Ramos (cell line): Measurements from ENCODE around the gene KRTAP24-1.

ENCODE experiments used
- in situ Hi-C: fragments of 300-500 bp; cut with MboI; formaldehyde crosslinking; loops from one replicate; pipeline ENCODE4 v1.14.3; 2022; ENCODE audit warnings: low sequenced_read_pairs; ENCODE audit not compliant: unreplicated experiment

KRTAP24-1 gene, protein sequence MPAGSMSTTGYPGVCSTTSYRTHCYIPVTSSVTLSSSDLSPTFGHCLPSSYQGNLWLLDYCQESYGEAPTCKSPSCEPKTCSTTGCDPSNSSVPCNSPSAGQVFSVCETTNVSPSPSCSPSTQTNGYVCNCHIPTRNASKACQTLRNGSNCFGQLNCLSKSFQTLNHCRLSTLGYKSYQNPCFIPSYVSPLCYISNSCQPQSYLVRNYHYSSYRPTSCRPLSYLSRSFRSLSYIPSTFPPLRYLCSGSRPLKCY

DNA sequence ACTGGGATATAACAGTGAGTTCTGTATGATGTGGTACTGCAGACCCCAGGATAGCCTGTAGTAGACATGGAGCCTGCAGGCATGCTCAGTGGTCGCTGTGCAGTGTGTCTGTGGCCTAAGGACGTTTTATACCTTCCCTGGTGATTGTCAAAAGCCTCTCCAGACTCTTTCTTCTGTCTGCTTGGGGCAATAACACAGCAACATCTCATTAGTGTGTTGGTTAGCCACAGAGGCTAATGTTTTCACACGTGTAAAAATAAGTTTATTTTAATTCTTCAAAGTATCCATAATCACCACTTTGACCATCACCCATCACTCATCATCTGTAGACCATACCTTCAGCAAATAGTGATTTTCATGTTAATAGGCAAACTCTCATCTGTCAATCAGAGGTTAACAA lies at the start of gene KRTAP24-1:
TSS of gene KRTAP24-1 (minus strand) at position 101 of the 400 bp plus-strand sequence. CDS start at position 83, 18 bp downstream.
- in situ Hi-C loops, result no loop called here

- in situ Hi-C loops, result loop anchor here (25.0 kb wide), 1 partner anchor 758 kb away; no protein-coding TSS in a partner anchor
These were observed 46.6 kb upstream of the KRTAP24-1 start for GRCh38 chr21:30329203-30329875.

DNA sequence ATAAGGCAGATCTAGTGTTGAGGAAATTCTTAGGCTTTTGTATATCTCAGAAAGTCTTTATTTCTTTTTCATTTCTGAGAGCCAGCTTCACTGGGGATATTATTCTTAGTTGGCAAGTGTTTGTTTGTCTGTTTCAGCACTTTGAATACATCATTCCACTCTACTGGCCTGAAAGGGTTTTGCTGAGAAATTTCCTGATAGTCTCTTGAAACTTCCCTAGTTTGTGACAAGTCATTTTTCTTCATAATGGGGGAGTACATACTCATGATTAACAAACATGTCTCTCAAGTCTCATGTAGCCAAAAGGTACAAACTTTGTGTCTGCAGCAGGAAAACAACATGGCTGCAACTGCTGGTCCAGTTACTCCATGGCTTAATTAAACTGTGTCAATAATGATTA lies 43.6 kb upstream of the KRTAP24-1 start:
- in situ Hi-C loops, result loop anchor here (25.0 kb wide), 1 partner anchor 761 kb away; no protein-coding TSS in a partner anchor

DNA sequence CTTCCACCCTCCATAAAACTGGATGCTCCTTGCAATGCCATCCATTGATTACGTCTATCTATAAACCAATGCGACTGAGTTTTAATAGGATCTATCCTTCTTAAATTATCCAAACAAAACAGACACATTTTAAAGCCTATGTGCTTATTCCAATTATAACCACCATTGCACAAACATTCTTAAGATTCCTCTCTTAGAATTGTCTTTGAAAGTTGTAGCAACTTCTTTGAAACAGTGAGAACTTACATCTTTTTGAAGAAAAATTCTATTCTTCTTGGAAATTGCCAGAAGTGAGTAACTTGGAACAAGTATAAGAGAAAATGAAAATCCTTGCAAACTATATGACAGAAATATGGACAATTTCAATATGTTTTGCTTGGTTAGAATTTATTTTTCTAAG lies 37.5 kb upstream of the KRTAP24-1 start, which contains the start of gene KRTAP26-1:
TSS of gene KRTAP26-1 (minus strand) at position 101 of the 400 bp plus-strand sequence. CDS start 280 bp downstream, outside the sequence.
- in situ Hi-C loops, result no loop called here

DNA sequence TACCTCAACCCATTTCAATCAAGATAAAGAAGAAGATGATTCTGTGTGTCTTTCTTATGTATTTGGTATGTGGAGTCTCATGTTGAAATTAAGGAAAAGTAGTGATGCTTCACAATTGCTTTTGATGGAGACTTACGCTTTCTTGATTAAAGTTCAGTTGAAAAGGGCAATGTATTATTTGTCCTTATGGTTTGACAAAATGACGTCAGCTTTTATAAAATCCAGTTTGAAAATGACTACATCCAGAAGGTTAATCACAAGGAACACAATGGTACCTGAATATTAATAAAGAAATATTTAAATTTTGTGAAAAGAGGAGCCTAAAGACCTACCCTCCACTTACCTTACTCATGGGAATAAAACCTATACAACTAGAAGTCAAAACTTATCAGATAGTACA lies 33.0 kb upstream of the KRTAP24-1 start:
- in situ Hi-C loops, result no loop called here

DNA sequence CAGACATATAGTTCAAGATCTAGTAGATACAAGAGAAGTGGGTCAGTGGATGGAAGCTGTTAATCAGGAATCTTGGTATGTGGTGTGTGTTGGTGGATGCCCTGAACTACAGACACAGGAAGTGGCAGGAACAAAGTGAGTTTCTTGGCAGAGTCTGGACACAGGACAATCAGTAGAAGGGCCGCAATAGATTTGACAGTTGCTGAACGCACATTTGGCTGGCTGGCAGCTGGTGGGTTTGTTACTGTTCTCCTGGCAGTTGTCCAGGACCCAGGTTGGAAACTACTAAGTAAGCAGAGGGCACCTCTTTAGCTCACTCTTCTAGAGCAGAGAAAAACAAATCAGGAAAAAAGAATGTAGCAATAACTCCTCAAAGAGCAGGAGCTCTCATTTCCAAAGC lies 24.1 kb upstream of the KRTAP24-1 start:
- in situ Hi-C loops, result no loop called here

GRCh38 chr21:30305136-30305535 lies 22.4 kb upstream of the KRTAP24-1 start:
- in situ Hi-C loops, result no loop called here

DNA sequence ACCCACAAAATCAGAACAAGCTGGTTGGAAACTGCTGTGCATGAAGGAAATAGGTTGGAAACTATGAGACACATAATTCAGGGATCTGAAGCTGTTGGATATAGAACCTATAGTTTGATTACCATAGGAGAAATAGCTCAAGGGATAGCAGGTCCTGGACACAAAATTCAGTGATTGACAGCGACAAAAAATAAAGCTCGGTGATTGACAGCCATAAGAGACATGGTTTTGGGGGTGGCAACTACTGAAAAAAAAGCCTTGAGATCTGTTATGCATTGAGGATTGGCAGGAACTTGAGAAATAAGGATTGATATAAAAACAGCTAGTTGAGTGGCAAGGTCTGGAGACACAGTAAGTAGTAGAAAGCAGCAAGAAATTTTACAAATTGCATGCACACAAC lies 6.5 kb upstream of the KRTAP24-1 start, which contains the start of gene KRTAP25-1:
TSS of gene KRTAP25-1 (minus strand) at position 300 of the 400 bp plus-strand sequence. CDS start at position 276, 24 bp downstream.
- in situ Hi-C loops, result no loop called here

- in situ Hi-C loops, result no loop called here
These were observed 11.1 kb downstream of the KRTAP24-1 start for GRCh38 chr21:30271611-30272010.

GRCh38 chr21:30271156-30271555 lies 11.6 kb downstream of the KRTAP24-1 start:
- in situ Hi-C loops, result no loop called here

GRCh38 chr21:30269803-30270530 lies 12.8 kb downstream of the KRTAP24-1 start:
- in situ Hi-C loops, result no loop called here

DNA sequence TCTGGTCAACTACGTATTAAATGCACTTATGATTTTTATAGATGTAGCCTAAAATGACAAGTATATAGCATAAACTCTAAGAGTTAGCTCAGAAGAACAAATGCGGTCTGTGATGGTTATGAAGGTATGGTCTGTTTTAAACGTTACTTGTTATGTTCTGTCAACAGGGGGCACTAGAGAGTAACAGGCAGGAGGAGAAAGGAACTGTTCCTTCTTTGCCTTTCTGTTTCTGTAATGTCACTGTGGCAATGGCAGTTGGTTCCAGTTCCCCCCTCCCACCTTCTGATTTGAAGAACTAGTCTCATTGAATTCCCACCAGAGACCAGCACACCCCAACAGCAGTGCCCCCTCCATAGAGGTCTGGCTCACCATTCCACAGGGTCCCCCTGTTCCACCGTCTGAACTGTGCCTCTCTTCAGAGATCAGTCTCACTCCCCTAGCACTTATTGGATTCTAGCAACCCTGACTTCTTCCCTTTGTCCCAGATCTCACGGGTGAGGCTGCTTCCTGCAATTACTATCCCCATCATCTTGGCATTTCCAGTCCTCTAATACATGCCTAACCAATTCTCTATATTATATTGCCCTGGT lies 14.0 kb downstream of the KRTAP24-1 start:
- in situ Hi-C loops, result no loop called here

DNA sequence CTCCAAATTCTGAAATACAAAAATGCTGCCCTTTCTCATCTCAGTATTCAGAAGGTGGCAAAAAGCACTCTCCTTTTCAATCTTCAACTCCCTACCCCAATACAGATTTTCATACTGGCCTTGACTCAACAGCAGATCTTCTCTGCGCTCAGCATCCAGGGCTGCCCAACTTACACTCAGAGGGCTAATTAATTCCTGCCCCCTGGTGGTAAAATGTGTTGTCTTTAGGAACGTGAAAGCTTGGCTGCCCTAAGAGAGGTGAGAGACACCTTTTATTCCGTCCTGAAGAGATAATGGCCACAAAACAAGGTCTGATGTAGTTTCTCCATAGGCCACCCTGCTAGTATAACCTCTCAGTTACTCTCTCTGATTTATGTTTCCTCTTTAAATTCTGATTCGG lies 25.0 kb downstream of the KRTAP24-1 start:
- in situ Hi-C loops, result no loop called here

- in situ Hi-C loops, result no loop called here
These were observed 26.6 kb downstream of the KRTAP24-1 start for GRCh38 chr21:30256100-30256499.

DNA sequence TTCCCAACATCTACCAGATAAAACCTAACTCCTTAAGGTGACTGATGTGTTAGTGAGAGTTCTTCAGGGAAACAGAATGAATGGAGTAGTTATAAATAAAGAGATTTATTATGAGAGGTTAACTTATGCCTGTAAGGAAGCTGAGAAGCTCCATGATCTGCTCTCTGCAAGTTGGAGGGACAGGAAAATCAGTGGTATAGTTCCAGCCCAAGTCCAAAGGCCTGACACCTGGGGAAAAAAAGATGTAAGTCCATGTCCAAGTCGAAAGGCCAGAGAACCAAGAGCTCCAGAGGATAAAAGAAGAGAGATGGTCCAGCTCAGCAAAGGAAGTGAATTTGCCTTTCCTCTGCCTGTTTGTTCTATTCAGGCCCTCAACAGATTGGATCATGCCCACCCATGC lies 27.1 kb downstream of the KRTAP24-1 start:
- in situ Hi-C loops, result no loop called here

DNA sequence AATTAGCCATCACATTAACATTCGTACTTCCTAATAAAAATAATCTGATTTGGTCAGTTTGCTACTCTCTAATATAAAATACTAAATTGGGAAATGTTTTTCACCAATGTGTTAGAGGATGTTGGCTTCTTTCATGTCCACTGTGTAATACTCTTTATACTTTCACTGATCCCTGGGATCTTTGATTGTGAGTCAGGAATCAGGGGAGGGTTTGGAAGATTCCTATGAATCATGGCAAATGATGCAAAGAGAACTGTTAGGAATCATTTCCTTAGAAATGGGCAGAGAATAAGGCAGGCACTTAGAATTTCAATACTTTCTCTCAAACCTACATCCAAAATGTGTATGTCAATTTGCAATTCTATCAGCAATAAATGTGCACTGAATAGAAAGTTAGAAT lies 31.0 kb downstream of the KRTAP24-1 start:
- in situ Hi-C loops, result no loop called here

- in situ Hi-C loops, result no loop called here
These were observed 32.8 kb downstream of the KRTAP24-1 start for GRCh38 chr21:30249936-30250335.

DNA sequence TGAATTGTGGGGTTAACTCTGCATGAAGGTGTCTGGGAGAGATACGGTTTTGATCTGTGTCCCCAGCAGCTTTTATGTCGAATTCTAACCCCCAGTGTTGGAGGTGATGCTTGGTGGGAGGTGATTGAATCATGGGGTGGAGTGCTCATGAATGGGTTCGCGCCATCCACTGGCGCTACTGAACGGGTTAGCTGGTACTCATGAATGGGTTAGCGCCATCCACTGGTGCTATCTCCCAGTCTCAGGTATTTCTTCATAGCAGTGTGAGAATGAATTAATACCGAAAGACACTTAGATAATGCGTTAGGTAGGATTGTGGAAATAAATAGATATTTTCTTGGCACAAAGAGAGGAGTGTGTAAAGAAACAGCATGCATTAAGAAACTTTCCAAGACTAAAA lies 33.9 kb downstream of the KRTAP24-1 start:
- in situ Hi-C loops, result no loop called here

- in situ Hi-C loops, result no loop called here
These were observed 37.7 kb downstream of the KRTAP24-1 start for GRCh38 chr21:30245061-30245460.

GRCh38 chr21:30243691-30244090 lies 39.1 kb downstream of the KRTAP24-1 start:
- in situ Hi-C loops, result no loop called here
